Activated T-helper 9 cell treated with anti-CD3 and anti-CD28 coated beads, Interleukin-2, amount 50 U/mL, for 16 hours (primary cell): ENCODE results near the gene TBC1D32.
"Not testable (repeated sequence)": the region's sequence is repeated elsewhere in the genome, so short reads cannot be mapped to it uniquely, and the experiment has no call there.

Experiments used
- DNase-seq: peaks from one replicate; pipeline ENCODE4 v3.0.0-alpha.2; 2020; ENCODE audit warnings: low read depth

TBC1D32 gene

GRCh38 chr6:121334299-121335086 lies at the start of gene TBC1D32:
TSS of gene TBC1D32 (minus strand) at chr6:121334480. CDS start at chr6:121334430, 50 bp downstream.
- peak; percentile 79 for DNase-seq

GRCh38 chr6:121383478-121383877 lies 49.2 kb upstream of the TBC1D32 start:
- no peak for DNase-seq

GRCh38 chr6:121382467-121383121 lies 48.3 kb upstream of the TBC1D32 start:
- no peak for DNase-seq

- DNase-seq = no peak
Observed at GRCh38 chr6:121376411-121376810, 42.1 kb upstream of the TBC1D32 start.

- DNase-seq = not testable (repeated sequence)
Observed at GRCh38 chr6:121374219-121374618, 39.9 kb upstream of the TBC1D32 start.

GRCh38 chr6:121365536-121366521 lies 31.5 kb upstream of the TBC1D32 start:
- no peak for DNase-seq

GRCh38 chr6:121356575-121356974 lies 22.3 kb upstream of the TBC1D32 start:
- DNase-seq = no peak

GRCh38 chr6:121354764-121355163 lies 20.5 kb upstream of the TBC1D32 start:
- no peak for DNase-seq

- DNase-seq = no peak
Observed at GRCh38 chr6:121352941-121353340, 18.7 kb upstream of the TBC1D32 start.

GRCh38 chr6:121351916-121352315 lies 17.6 kb upstream of the TBC1D32 start:
- no peak for DNase-seq

GRCh38 chr6:121349596-121349995 lies 15.3 kb upstream of the TBC1D32 start:
- no peak for DNase-seq

GRCh38 chr6:121347484-121347883 lies 13.2 kb upstream of the TBC1D32 start:
- no peak for DNase-seq

- DNase-seq = no peak
Observed at GRCh38 chr6:121344539-121344938, 10.3 kb upstream of the TBC1D32 start.

- DNase-seq = no peak
Observed at GRCh38 chr6:121339639-121340226, 5.5 kb upstream of the TBC1D32 start.

GRCh38 chr6:121338956-121339355 lies 4.7 kb upstream of the TBC1D32 start:
- no peak for DNase-seq

- DNase-seq = no peak
Observed at GRCh38 chr6:121338366-121338765, 4.1 kb upstream of the TBC1D32 start.

- DNase-seq = no peak
Observed at GRCh38 chr6:121335087-121336008, 1.1 kb upstream of the TBC1D32 start.

- peak; percentile 1 for DNase-seq
Observed at GRCh38 chr6:121333694-121334093, 586 bp downstream of the TBC1D32 start.

- no peak for DNase-seq
Observed at GRCh38 chr6:121333196-121333595, 1.1 kb downstream of the TBC1D32 start.

GRCh38 chr6:121330516-121330915 lies 3.8 kb downstream of the TBC1D32 start:
- DNase-seq = no peak

GRCh38 chr6:121321282-121321681 lies 13.0 kb downstream of the TBC1D32 start:
- no peak for DNase-seq
